Left renal pelvis (tissue), 4 donors: ENCODE measurements around the gene SLC2A4RG. TPM values are rescaled to one million over a fixed set of nuclear protein-coding genes. Genes with fewer than 3 reads are reported as not detected.

ENCODE experiments used
- polyA plus RNA-seq, 4 donors: library from polyadenylated mRNA; unstranded; fragments of 120-200 nt; gene quantifications; one replicate each; pipeline ENCODE4 v1.2.1, GENCODE V29; 2013; ENCODE audit not compliant: insufficient read length in 4 of 4

The SLC2A4RG gene
- polyA plus RNA-seq, 4 donors = 65.3 to 134 (median 70.1) TPM

Other genes with a start within 250 kb of the SLC2A4RG start
- gene EEF1A2, start 240.7 kb upstream of the SLC2A4RG start, polyA plus RNA-seq = 1 to 10 TPM in 3 of 4 donors, under 1 TPM in 1; 0.97 to 2.5 (median 2.0) TPM
- gene PPDPF, start 219.0 kb upstream of the SLC2A4RG start, polyA plus RNA-seq = 100 to 1,000 TPM; 131 to 374 (median 203) TPM
- 1 to 10 TPM in 2 of 4 donors, under 1 TPM in 2; 0.33 to 1.7 (median 0.91) TPM for gene PTK6, start 202.4 kb upstream of the SLC2A4RG start, polyA plus RNA-seq
- under 1 TPM in 3 of 4 donors, not detected in 1; 0.14 to 0.26 (median 0.17) TPM for gene SRMS, start 192.0 kb upstream of the SLC2A4RG start, polyA plus RNA-seq
- 1 to 10 TPM in 3 of 4 donors, under 1 TPM in 1; 0.31 to 1.8 (median 1.2) TPM for gene FNDC11, start 185.6 kb upstream of the SLC2A4RG start, polyA plus RNA-seq
- gene HELZ2, start 165.5 kb upstream of the SLC2A4RG start, polyA plus RNA-seq = 10 to 100 TPM in 2 of 4 donors, 1 to 10 TPM in 2; 8.1 to 15.4 (median 10.2) TPM
- gene GMEB2, start 112.7 kb upstream of the SLC2A4RG start, polyA plus RNA-seq = 10 to 100 TPM in 1 of 4 donors, 1 to 10 TPM in 3; 8.9 to 13.8 (median 9.3) TPM
- 10 to 100 TPM; 25.5 to 61.2 (median 31.3) TPM for gene STMN3, start 86.4 kb upstream of the SLC2A4RG start, polyA plus RNA-seq
- 10 to 100 TPM; 16.3 to 21.0 (median 18.3) TPM for gene RTEL1, start 81.5 kb upstream of the SLC2A4RG start, polyA plus RNA-seq
- 1 to 10 TPM in 3 of 4 donors, under 1 TPM in 1; 0.67 to 2.6 (median 1.6) TPM for gene TNFRSF6B, start 43.1 kb upstream of the SLC2A4RG start, polyA plus RNA-seq
- gene ARFRP1, start 31.8 kb upstream of the SLC2A4RG start, polyA plus RNA-seq = 10 to 100 TPM; 28.0 to 38.1 (median 33.5) TPM
- 10 to 100 TPM; 15.1 to 26.0 (median 17.0) TPM for gene ZGPAT, start 31.7 kb upstream of the SLC2A4RG start, polyA plus RNA-seq
- 10 to 100 TPM in 1 of 4 donors, 1 to 10 TPM in 3; 4.0 to 14.9 (median 5.0) TPM for gene LIME1, start 3.1 kb upstream of the SLC2A4RG start, polyA plus RNA-seq
- gene ZBTB46, start 91.5 kb downstream of the SLC2A4RG start, polyA plus RNA-seq = 10 to 100 TPM; 16.1 to 23.2 (median 18.9) TPM
- gene ABHD16B, start 121.7 kb downstream of the SLC2A4RG start, polyA plus RNA-seq = not detected
- 10 to 100 TPM; 78.5 to 99.6 (median 85.4) TPM for gene TPD52L2, start 125.5 kb downstream of the SLC2A4RG start, polyA plus RNA-seq
- gene DNAJC5, start 155.3 kb downstream of the SLC2A4RG start, polyA plus RNA-seq = 10 to 100 TPM; 23.1 to 32.3 (median 29.0) TPM
- gene UCKL1, start 216.6 kb downstream of the SLC2A4RG start, polyA plus RNA-seq = 10 to 100 TPM; 37.1 to 69.4 (median 43.9) TPM
- gene ZNF512B, start 230.2 kb downstream of the SLC2A4RG start, polyA plus RNA-seq = 10 to 100 TPM; 20.5 to 33.3 (median 27.9) TPM
- 10 to 100 TPM in 1 of 4 donors, 1 to 10 TPM in 3; 4.2 to 12.7 (median 7.2) TPM for gene SAMD10, start 239.9 kb downstream of the SLC2A4RG start, polyA plus RNA-seq
- 10 to 100 TPM; 60.4 to 89.4 (median 83.3) TPM for gene PRPF6, start 241.4 kb downstream of the SLC2A4RG start, polyA plus RNA-seq